T-cell (primary cell): ENCODE results near the gene EREG. TPM values are rescaled to one million over a fixed set of nuclear protein-coding genes. Genes with fewer than 3 reads are reported as not detected.

Source experiments
- ATAC-seq, 4 experiments: fragments of 200-7000 bp in 3 of 4; fragments of 150-1000 bp in 1 of 4; cut with Tn5 transposase; replicated peaks in 1 of 4; 1 replicate in 3 of 4; 2 replicates in 1 of 4; pipeline ENCODE4 v1.10.0; 2021; ENCODE audit warnings: moderate library complexity in 3 of 4, mild to moderate bottlenecking in 2 of 4, moderate number of reproducible peaks in 1 of 4
- CTCF ChIA-PET, 2 donors: fragments of 300-600 bp; sonication (Branson Sonifier 250); formaldehyde crosslinking; loops; one replicate each; lab custom pipeline; 2022; ENCODE audit warnings: antibody characterized with exemption in 2 of 2; lab: Charles Lee
- POLR2A ChIA-PET, 2 donors: fragments of 300-600 bp; sonication (Branson Sonifier 250); formaldehyde crosslinking; loops; one replicate each; lab custom pipeline; 2022; ENCODE audit warnings: antibody characterized with exemption in 2 of 2; lab: Charles Lee
- DNase-seq, 35 experiments: peaks; one replicate each; pipeline versions ENCODE4 v3.0.0 to v3.0.0-alpha.2; 2013 to 2023
- H3K27ac ChIP-seq: one replicate; pipeline ENCODE4 v1.5.1; 2013; ENCODE audit warnings: low read length
- H3K27me3 ChIP-seq, 2 experiments: replicated peaks in 1 of 2; 1 replicate in 1 of 2; 2 replicates in 1 of 2; pipeline versions ENCODE4 v1.6.1 to v1.7.0; 2013; ENCODE audit warnings: low read length in 1 of 2, mixed read lengths in 1 of 2; ENCODE audit not compliant: control insufficient read depth in 2 of 2, insufficient read depth in 2 of 2; ENCODE audit errors: extremely low read depth in 1 of 2
- H3K36me3 ChIP-seq, 2 donors: 1 replicate in 1 of 2; 2 replicates in 1 of 2; pipeline versions ENCODE4 v1.6.1 to v1.7.0; 2013; ENCODE audit warnings: low read length in 1 of 2; ENCODE audit not compliant: control insufficient read depth in 2 of 2, insufficient read depth in 1 of 2; ENCODE audit errors: extremely low read depth in 1 of 2
- H3K4me1 ChIP-seq, 2 experiments: 1 replicate in 1 of 2; 2 replicates in 1 of 2; pipeline versions ENCODE4 v1.6.1 to v1.7.0; 2013; ENCODE audit warnings: low read length in 2 of 2, mixed read lengths in 1 of 2; ENCODE audit not compliant: insufficient read depth in 2 of 2, control insufficient read depth in 1 of 2; ENCODE audit errors: extremely low read depth in 1 of 2
- H3K4me3 ChIP-seq, 2 donors: 1 replicate in 1 of 2; 2 replicates in 1 of 2; pipeline versions ENCODE4 v1.5.1 to v1.7.0; 2013; ENCODE audit warnings: mild to moderate bottlenecking in 2 of 2, low read length in 1 of 2, moderate library complexity in 1 of 2; ENCODE audit not compliant: control insufficient read depth in 1 of 2; ENCODE audit errors: extremely low read depth in 1 of 2
- H3K9me3 ChIP-seq: 2 replicates; pipeline ENCODE4 v1.7.0; 2013
- H3K27ac Mint-ChIP-seq, 2 donors: one replicate each; pipeline ENCODE4 v1.8.0; 2020 to 2021; ENCODE audit warnings: mild to moderate bottlenecking in 2 of 2, mixed read lengths in 2 of 2
- H3K27me3 Mint-ChIP-seq, 2 donors: one replicate each; pipeline ENCODE4 v1.8.0; 2021 to 2022; ENCODE audit warnings: mixed read lengths in 2 of 2
- H3K36me3 Mint-ChIP-seq: one replicate; pipeline ENCODE4 v1.8.0; 2021; ENCODE audit warnings: mixed read lengths
- H3K4me1 Mint-ChIP-seq, 3 donors: one replicate each; pipeline ENCODE4 v1.8.0; 2020 to 2022; ENCODE audit warnings: mixed read lengths in 3 of 3, mild to moderate bottlenecking in 1 of 3
- H3K4me3 Mint-ChIP-seq, 3 donors: one replicate each; pipeline ENCODE4 v1.8.0; 2020 to 2022; ENCODE audit warnings: mild to moderate bottlenecking in 3 of 3, mixed read lengths in 3 of 3, moderate library complexity in 3 of 3
- H3K9me3 Mint-ChIP-seq, 3 donors: one replicate each; pipeline ENCODE4 v1.8.0; 2020 to 2022; ENCODE audit warnings: mixed read lengths in 3 of 3
- WGBS: methylation state at CpG from one replicate; pipeline ENCODE4 v1.1.5; 2013; ENCODE audit warnings: missing lambda C conversion rate; ENCODE audit not compliant: insufficient coverage; 5-methylcytosine and 5-hydroxymethylcytosine counted together
- total RNA-seq, 35 experiments: library from RNA in 6 of 35; stranded (reverse) in 6 of 35; fragments of 120-200 nt in 1 of 35; gene quantifications; one replicate each; pipeline versions ENCODE4 v1.2.1 to v1.2.4 and lab custom pipeline; 2013 to 2026

Gene EREG
- total RNA-seq, 5 donors from 2014 or later (not counting 1 experiment from before 2014, with no cell fraction given), result 0.16 to 1.5 (median 0.44) TPM

GRCh38 chr4:74386159-74386558 is 21.2 kb downstream of the EREG start:
- ATAC-seq (no peak), DNase-seq (no peak)
- ChIA-PET POLR2A (interaction anchor here (0.6 to 1.3 kb wide), 2 partner anchors 9 to 11 kb away, joined by 3 read pairs; no protein-coding TSS in a partner anchor), CTCF (interaction anchor here in 1 of 2 donors (1.4 kb wide), 1 partner anchor 9 kb away, joined by 6 read pairs; no protein-coding TSS in a partner anchor)
- Mint-ChIP-seq H3K4me3 (no peak overlapping the region), H3K4me1 (no peaks in the 10 kb centered on the region), H3K9me3 (no peaks in the 10 kb centered on the region), H3K36me3 (no peaks in the 10 kb centered on the region), H3K27me3 (peaks cover 10 to 14% of the 10 kb centered on the region in 2 donors), H3K27ac (no peak overlapping the region)
- WGBS, result 68% methylated on average over 2 of the region's 4 CpGs
- Histone ChIP-seq H3K27ac (no peak overlapping the region), H3K36me3 (no peaks in the 10 kb centered on the region), H3K9me3 (no peaks in the 10 kb centered on the region), H3K27me3 (no peaks in the 10 kb centered on the region), H3K4me1 (no peaks in the 10 kb centered on the region), H3K4me3 (no peak overlapping the region)

GRCh38 chr4:74387790-74388189 is 22.8 kb downstream of the EREG start:
- Histone ChIP-seq H3K9me3 (no peaks in the 10 kb centered on the region), H3K27ac (no peak overlapping the region), H3K27me3 (no peaks in the 10 kb centered on the region), H3K36me3 (no peaks in the 10 kb centered on the region), H3K4me1 (no peaks in the 10 kb centered on the region), H3K4me3 (no peak overlapping the region)
- DNase-seq (no peak), ATAC-seq (no peak)
- WGBS, result no CpG with 5 or more reads among the region's 2 CpGs
- Mint-ChIP-seq H3K27me3 (peaks cover 7 to 10% of the 10 kb centered on the region in 2 donors), H3K36me3 (no peaks in the 10 kb centered on the region), H3K9me3 (no peaks in the 10 kb centered on the region), H3K27ac (no peak overlapping the region), H3K4me1 (no peaks in the 10 kb centered on the region), H3K4me3 (no peak overlapping the region)
- ChIA-PET POLR2A (no interaction called here), CTCF (no interaction called here)

GRCh38 chr4:74389494-74389893 is 24.5 kb downstream of the EREG start:
- H3K4me3 Mint-ChIP-seq, result no peak overlapping the region
- H3K4me1 Mint-ChIP-seq, result no peaks in the 10 kb centered on the region
- DNase-seq (no peak), ATAC-seq (no peak)
- H3K27ac Mint-ChIP-seq, result no peak overlapping the region
- no peaks in the 10 kb centered on the region for H3K9me3 ChIP-seq
- ChIA-PET CTCF (no interaction called here), POLR2A (interaction anchor here in 1 of 2 donors (0.6 kb wide), 1 partner anchor 20 kb away, joined by 5 read pairs; no protein-coding TSS in a partner anchor)
- no peak overlapping the region for H3K4me3 ChIP-seq
- no peaks in the 10 kb centered on the region for H3K4me1 ChIP-seq
- H3K36me3 Mint-ChIP-seq, result no peaks in the 10 kb centered on the region
- WGBS, result 43% methylated on average over 1 of the region's 1 CpG
- no peaks in the 10 kb centered on the region for H3K27me3 ChIP-seq
- peaks cover 7 to 10% of the 10 kb centered on the region in 2 donors for H3K27me3 Mint-ChIP-seq
- no peak overlapping the region for H3K27ac ChIP-seq
- H3K36me3 ChIP-seq, result no peaks in the 10 kb centered on the region
- no peaks in the 10 kb centered on the region for H3K9me3 Mint-ChIP-seq

- no peaks in the 10 kb centered on the region for H3K27me3 ChIP-seq
- ATAC-seq (no peak), DNase-seq (no peak)
- H3K4me1 ChIP-seq, result no peaks in the 10 kb centered on the region
- H3K9me3 ChIP-seq, result no peaks in the 10 kb centered on the region
- Mint-ChIP-seq H3K4me1 (no peaks in the 10 kb centered on the region), H3K4me3 (no peak overlapping the region), H3K27me3 (peaks cover 7 to 9% of the 10 kb centered on the region in 2 donors), H3K36me3 (no peaks in the 10 kb centered on the region), H3K9me3 (no peaks in the 10 kb centered on the region), H3K27ac (no peak overlapping the region)
- ChIA-PET CTCF (interaction anchor here in 1 of 2 donors (0.9 kb wide), 1 partner anchor 12 kb away, joined by 4 read pairs; no protein-coding TSS in a partner anchor), POLR2A (no interaction called here)
- WGBS, result no CpG with 5 or more reads among the region's 2 CpGs
- no peak overlapping the region for H3K27ac ChIP-seq
- no peaks in the 10 kb centered on the region for H3K36me3 ChIP-seq
- H3K4me3 ChIP-seq, result no peak overlapping the region
Measured at GRCh38 chr4:74390677-74391076, 25.7 kb downstream of the EREG start.

- no peak overlapping the region for H3K27ac Mint-ChIP-seq
- no peaks in the 10 kb centered on the region for H3K4me1 Mint-ChIP-seq
- H3K4me3 Mint-ChIP-seq, result no peak overlapping the region
- Histone ChIP-seq H3K36me3 (no peaks in the 10 kb centered on the region), H3K4me1 (no peaks in the 10 kb centered on the region), H3K4me3 (no peak overlapping the region), H3K27me3 (no peaks in the 10 kb centered on the region), H3K27ac (no peak overlapping the region), H3K9me3 (no peaks in the 10 kb centered on the region)
- H3K9me3 Mint-ChIP-seq, result no peaks in the 10 kb centered on the region
- H3K36me3 Mint-ChIP-seq, result no peaks in the 10 kb centered on the region
- ChIA-PET CTCF (interaction anchor here in 1 of 2 donors (0.9 kb wide), 1 partner anchor 12 kb away, joined by 4 read pairs; no protein-coding TSS in a partner anchor), POLR2A (no interaction called here)
- ATAC-seq (no peak), DNase-seq (no peak)
- H3K27me3 Mint-ChIP-seq, result peaks cover 7 to 9% of the 10 kb centered on the region in 2 donors
Measured at GRCh38 chr4:74391346-74391745, 26.4 kb downstream of the EREG start.

- Mint-ChIP-seq H3K4me3 (no peak overlapping the region), H3K9me3 (no peaks in the 10 kb centered on the region), H3K27ac (no peak overlapping the region), H3K4me1 (no peaks in the 10 kb centered on the region), H3K27me3 (peaks cover 7 to 9% of the 10 kb centered on the region in 2 donors), H3K36me3 (no peaks in the 10 kb centered on the region)
- Histone ChIP-seq H3K4me1 (no peaks in the 10 kb centered on the region), H3K27me3 (no peaks in the 10 kb centered on the region), H3K9me3 (no peaks in the 10 kb centered on the region), H3K27ac (no peak overlapping the region), H3K36me3 (no peaks in the 10 kb centered on the region), H3K4me3 (no peak overlapping the region)
- CTCF ChIA-PET, result no interaction called here
- POLR2A ChIA-PET, result no interaction called here
- DNase-seq, result no peak
- ATAC-seq, result no peak
- WGBS, result no CpG with 5 or more reads among the region's 2 CpGs
Measured at GRCh38 chr4:74391890-74392475, 27.0 kb downstream of the EREG start.
